HEK293 (cell line): ENCODE results near the gene EIF2B2.

Experiments
- CTCF ChIA-PET: fragments of 350-600 bp; formaldehyde crosslinking; extraction: SDS; loops from one replicate; lab custom pipeline; 2021; ENCODE audit warnings: antibody characterized with exemption; lab: Yijun Ruan, JAX
- POLR2A ChIA-PET: fragments of 300-600 bp; formaldehyde crosslinking; extraction: SDS; loops from one replicate; lab custom pipeline; 2020; ENCODE audit warnings: antibody characterized with exemption, inconsistent platforms; lab: Yijun Ruan, JAX
- H3K27ac ChIP-seq: fragments of 200-500 bp; sonication (Bioruptor generic); 2 replicates; pipeline ENCODE4 v1.5.1; 2014; ENCODE audit warnings: low read depth, low read length, control low read depth, inconsistent platforms; ENCODE audit errors: extremely low read depth
- H3K36me3 ChIP-seq, 2 experiments: fragments of 200-500 bp in 1 of 2; sonication (Bioruptor generic) in 1 of 2; 1 replicate in 1 of 2; 2 replicates in 1 of 2; pipeline ENCODE4 v1.5.1; 2014 to 2017; ENCODE audit warnings: inconsistent platforms in 2 of 2, low read length in 2 of 2; ENCODE audit not compliant: control insufficient read depth in 2 of 2, insufficient read depth in 1 of 2
- H3K4me1 ChIP-seq: fragments of 200-500 bp; sonication (Bioruptor generic); 2 replicates; pipeline ENCODE4 v1.5.1; 2014; ENCODE audit warnings: mild to moderate bottlenecking, low read length, inconsistent platforms; ENCODE audit not compliant: control insufficient read depth, insufficient read depth
- H3K4me3 ChIP-seq: 2 replicates; pipeline ENCODE4 v1.5.1; 2011; ENCODE audit warnings: low read depth, mild to moderate bottlenecking, control low read depth, low read length, moderate library complexity
- H3K9me3 ChIP-seq: fragments of 200-500 bp; sonication (Bioruptor generic); 2 replicates; pipeline ENCODE4 v1.5.1; 2014; ENCODE audit warnings: low read depth, low read length, inconsistent platforms; ENCODE audit not compliant: control insufficient read depth, insufficient read depth
- FEZF1 ChIP-seq: fragments of 450-650 bp; formaldehyde crosslinking; IDR thresholded peaks from 2 replicates; pipeline ENCODE4 v1.5.1; 2016; ENCODE audit warnings: missing biosample characterization, missing genetic modification characterization
- IKZF3 ChIP-seq: fragments of 450-650 bp; IDR thresholded peaks from 2 replicates; pipeline ENCODE4 v1.5.0; 2018; ENCODE audit warnings: missing biosample characterization, mild to moderate bottlenecking, missing genetic modification characterization, moderate library complexity
- TRIM28 ChIP-seq: IDR thresholded peaks from 2 replicates; pipeline ENCODE4 v1.6.1; 2011; ENCODE audit warnings: low read length, control low read depth, borderline replicate concordance
- ZNF132 ChIP-seq: fragments of 450-650 bp; formaldehyde crosslinking; IDR thresholded peaks from 2 replicates; pipeline ENCODE4 v1.5.1; 2017; ENCODE audit warnings: missing biosample characterization, missing genetic modification characterization, borderline replicate concordance
- ZNF138 ChIP-seq: fragments of 450-650 bp; formaldehyde crosslinking; IDR thresholded peaks from 2 replicates; pipeline ENCODE4 v1.5.1; 2016; ENCODE audit warnings: missing biosample characterization, missing genetic modification characterization, borderline replicate concordance
- ZNF202 ChIP-seq: fragments of 450-650 bp; formaldehyde crosslinking; IDR thresholded peaks from 2 replicates; pipeline ENCODE4 v1.5.1; 2016; ENCODE audit warnings: missing biosample characterization, missing genetic modification characterization, borderline replicate concordance
- ZNF292 ChIP-seq: fragments of 450-650 bp; formaldehyde crosslinking; IDR thresholded peaks from 2 replicates; pipeline ENCODE4 v1.5.1; 2016; ENCODE audit warnings: low read depth, missing biosample characterization, missing genetic modification characterization, borderline replicate concordance
- ZNF37A ChIP-seq: fragments of 450-650 bp; IDR thresholded peaks from 2 replicates; pipeline ENCODE4 v1.5.1; 2018; ENCODE audit warnings: missing biosample characterization, missing genetic modification characterization
- ZNF76 ChIP-seq: fragments of 450-650 bp; formaldehyde crosslinking; IDR thresholded peaks from 2 replicates; pipeline ENCODE4; 2016; ENCODE audit warnings: low read depth, missing biosample characterization, missing genetic modification characterization, borderline replicate concordance
- TF ChIP-seq, protein P1 (sequence below): fragments of 450-650 bp; formaldehyde crosslinking; IDR thresholded peaks from 2 replicates; pipeline ENCODE4 v1.5.1; 2016; ENCODE audit warnings: missing biosample characterization, missing genetic modification characterization
- TF ChIP-seq, protein P2 (sequence below): fragments of 450-650 bp; formaldehyde crosslinking; IDR thresholded peaks from 2 replicates; pipeline ENCODE4 v1.5.1; 2016; ENCODE audit warnings: missing biosample characterization, missing genetic modification characterization
- TF ChIP-seq, protein P3 (sequence below): fragments of 450-650 bp; formaldehyde crosslinking; optimal IDR thresholded peaks from 2 replicates; pipeline ENCODE3; 2016; ENCODE audit warnings: missing biosample characterization, mild to moderate bottlenecking, missing genetic modification characterization
- TF ChIP-seq, protein P4 (sequence below): fragments of 450-650 bp; formaldehyde crosslinking; IDR thresholded peaks from 2 replicates; pipeline ENCODE4 v1.5.1; 2016; ENCODE audit warnings: missing biosample characterization, missing genetic modification characterization
- TF ChIP-seq, protein P5 (sequence below): fragments of 450-650 bp; formaldehyde crosslinking; IDR thresholded peaks from 2 replicates; pipeline ENCODE4 v1.5.1; 2016; ENCODE audit warnings: missing biosample characterization, missing genetic modification characterization
- TF ChIP-seq, protein P6 (sequence below): fragments of 450-650 bp; formaldehyde crosslinking; IDR thresholded peaks from 2 replicates; pipeline ENCODE4 v1.5.1; 2016; ENCODE audit warnings: missing biosample characterization, missing genetic modification characterization, borderline replicate concordance
- TF ChIP-seq, protein P7 (sequence below): fragments of 450-650 bp; formaldehyde crosslinking; conservative IDR thresholded peaks from 2 replicates; pipeline ENCODE4 v1.5.1; 2016; ENCODE audit warnings: low read depth, missing biosample characterization, missing genetic modification characterization

The EIF2B2 gene

DNA sequence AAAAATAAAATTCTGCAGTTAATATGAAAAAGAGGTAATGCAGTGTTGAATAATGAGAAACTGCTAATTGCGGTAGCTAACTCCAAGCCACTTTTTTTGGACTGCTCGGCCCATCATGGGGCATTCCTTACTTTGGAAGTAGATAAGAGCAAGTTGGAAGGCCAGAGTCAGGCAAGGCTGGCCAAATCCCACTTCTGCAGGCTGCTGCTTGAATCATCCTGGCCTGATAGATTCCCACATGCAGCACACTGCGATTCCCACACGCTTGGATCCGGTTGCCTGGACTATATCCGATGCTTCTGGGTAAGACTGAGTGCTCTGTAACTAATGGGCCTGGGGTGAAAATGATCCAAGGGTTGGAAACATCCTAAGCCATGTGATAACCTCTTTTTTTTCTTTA lies 10.6 kb downstream of the EIF2B2 start:
- Histone ChIP-seq H3K4me1 (no peaks in the 10 kb centered on the region), H3K4me3 (no peak overlapping the region), H3K9me3 (no peaks in the 10 kb centered on the region), H3K27ac (no peak overlapping the region)
- POLR2A ChIA-PET: no interaction called here
- TF ChIP-seq ZNF138 (no peak), TRIM28 (no peak), ZNF76 (tag by site-specific recombination) (no peak), IKZF3 (tag by site-specific recombination) (no peak), FEZF1 (tag by site-specific recombination) (no peak), ZNF292 (tag by site-specific recombination) (no peak)
- TF ChIP-seq, protein P1, sequence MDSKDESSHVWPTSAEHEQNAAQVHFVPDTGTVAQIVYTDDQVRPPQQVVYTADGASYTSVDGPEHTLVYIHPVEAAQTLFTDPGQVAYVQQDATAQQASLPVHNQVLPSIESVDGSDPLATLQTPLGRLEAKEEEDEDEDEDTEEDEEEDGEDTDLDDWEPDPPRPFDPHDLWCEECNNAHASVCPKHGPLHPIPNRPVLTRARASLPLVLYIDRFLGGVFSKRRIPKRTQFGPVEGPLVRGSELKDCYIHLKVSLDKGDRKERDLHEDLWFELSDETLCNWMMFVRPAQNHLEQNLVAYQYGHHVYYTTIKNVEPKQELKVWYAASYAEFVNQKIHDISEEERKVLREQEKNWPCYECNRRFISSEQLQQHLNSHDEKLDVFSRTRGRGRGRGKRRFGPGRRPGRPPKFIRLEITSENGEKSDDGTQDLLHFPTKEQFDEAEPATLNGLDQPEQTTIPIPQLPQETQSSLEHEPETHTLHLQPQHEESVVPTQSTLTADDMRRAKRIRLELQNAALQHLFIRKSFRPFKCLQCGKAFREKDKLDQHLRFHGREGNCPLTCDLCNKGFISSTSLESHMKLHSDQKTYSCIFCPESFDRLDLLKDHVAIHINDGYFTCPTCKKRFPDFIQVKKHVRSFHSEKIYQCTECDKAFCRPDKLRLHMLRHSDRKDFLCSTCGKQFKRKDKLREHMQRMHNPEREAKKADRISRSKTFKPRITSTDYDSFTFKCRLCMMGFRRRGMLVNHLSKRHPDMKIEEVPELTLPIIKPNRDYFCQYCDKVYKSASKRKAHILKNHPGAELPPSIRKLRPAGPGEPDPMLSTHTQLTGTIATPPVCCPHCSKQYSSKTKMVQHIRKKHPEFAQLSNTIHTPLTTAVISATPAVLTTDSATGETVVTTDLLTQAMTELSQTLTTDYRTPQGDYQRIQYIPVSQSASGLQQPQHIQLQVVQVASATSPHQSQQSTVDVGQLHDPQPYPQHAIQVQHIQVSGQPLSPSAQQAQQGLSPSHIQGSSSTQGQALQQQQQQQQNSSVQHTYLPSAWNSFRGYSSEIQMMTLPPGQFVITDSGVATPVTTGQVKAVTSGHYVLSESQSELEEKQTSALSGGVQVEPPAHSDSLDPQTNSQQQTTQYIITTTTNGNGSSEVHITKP: no peak
- TF ChIP-seq, protein P2, sequence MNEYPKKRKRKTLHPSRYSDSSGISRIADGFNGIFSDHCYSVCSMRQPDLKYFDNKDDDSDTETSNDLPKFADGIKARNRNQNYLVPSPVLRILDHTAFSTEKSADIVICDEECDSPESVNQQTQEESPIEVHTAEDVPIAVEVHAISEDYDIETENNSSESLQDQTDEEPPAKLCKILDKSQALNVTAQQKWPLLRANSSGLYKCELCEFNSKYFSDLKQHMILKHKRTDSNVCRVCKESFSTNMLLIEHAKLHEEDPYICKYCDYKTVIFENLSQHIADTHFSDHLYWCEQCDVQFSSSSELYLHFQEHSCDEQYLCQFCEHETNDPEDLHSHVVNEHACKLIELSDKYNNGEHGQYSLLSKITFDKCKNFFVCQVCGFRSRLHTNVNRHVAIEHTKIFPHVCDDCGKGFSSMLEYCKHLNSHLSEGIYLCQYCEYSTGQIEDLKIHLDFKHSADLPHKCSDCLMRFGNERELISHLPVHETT: no peak
- TF ChIP-seq, protein P3, sequence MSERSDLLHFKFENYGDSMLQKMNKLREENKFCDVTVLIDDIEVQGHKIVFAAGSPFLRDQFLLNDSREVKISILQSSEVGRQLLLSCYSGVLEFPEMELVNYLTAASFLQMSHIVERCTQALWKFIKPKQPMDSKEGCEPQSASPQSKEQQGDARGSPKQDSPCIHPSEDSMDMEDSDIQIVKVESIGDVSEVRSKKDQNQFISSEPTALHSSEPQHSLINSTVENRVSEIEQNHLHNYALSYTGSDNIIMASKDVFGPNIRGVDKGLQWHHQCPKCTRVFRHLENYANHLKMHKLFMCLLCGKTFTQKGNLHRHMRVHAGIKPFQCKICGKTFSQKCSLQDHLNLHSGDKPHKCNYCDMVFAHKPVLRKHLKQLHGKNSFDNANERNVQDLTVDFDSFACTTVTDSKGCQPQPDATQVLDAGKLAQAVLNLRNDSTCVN (tag by site-specific recombination): no peak
- TF ChIP-seq, protein P4, sequence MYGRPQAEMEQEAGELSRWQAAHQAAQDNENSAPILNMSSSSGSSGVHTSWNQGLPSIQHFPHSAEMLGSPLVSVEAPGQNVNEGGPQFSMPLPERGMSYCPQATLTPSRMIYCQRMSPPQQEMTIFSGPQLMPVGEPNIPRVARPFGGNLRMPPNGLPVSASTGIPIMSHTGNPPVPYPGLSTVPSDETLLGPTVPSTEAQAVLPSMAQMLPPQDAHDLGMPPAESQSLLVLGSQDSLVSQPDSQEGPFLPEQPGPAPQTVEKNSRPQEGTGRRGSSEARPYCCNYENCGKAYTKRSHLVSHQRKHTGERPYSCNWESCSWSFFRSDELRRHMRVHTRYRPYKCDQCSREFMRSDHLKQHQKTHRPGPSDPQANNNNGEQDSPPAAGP (tag by site-specific recombination): no peak
- TF ChIP-seq, all 188 proteins: peak for 0
- CTCF ChIA-PET: interaction anchor here (0.7 to 2.3 kb wide), 3 partner anchors 31 to 75 kb away, joined by 3 to 5 read pairs (median 3); no protein-coding TSS in a partner anchor
- peaks cover 55 to 81% of the 10 kb centered on the region in 2 experiments for H3K36me3 ChIP-seq

DNA sequence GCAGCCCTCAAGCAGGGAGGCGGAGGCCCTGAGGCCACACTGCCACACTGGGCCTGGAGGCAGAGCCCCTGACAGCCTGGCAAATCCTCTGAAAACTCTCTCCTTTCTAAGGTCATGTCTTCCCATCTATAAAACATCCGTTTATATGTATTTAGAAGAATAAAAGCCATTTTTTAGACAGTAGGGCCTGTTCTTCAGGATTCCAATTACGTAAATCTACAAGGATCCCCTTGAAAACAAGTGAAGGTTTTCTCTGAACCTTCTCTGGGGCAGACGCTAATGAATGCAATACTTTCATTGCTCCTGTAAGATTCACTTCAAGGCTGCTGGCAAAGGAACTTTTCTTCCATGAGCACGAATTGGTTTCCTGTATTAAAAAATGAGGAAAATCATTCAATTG lies 12.8 kb downstream of the EIF2B2 start:
- H3K27ac ChIP-seq: no peak overlapping the region
- ChIA-PET POLR2A (no interaction called here), CTCF (interaction anchor here (1.0 kb wide), 2 partner anchors 8 to 12 kb away, joined by 3 to 4 read pairs; no protein-coding TSS in a partner anchor)
- H3K4me1 ChIP-seq: no peaks in the 10 kb centered on the region
- H3K4me3 ChIP-seq: no peak overlapping the region
- peaks cover 58 to 72% of the 10 kb centered on the region in 2 experiments for H3K36me3 ChIP-seq
- H3K9me3 ChIP-seq: no peaks in the 10 kb centered on the region
- TF ChIP-seq ZNF132 (tag by site-specific recombination) (no peak), ZNF37A (tag by site-specific recombination) (no peak), ZNF202 (tag by site-specific recombination) (no peak)
- TF ChIP-seq, protein P5, sequence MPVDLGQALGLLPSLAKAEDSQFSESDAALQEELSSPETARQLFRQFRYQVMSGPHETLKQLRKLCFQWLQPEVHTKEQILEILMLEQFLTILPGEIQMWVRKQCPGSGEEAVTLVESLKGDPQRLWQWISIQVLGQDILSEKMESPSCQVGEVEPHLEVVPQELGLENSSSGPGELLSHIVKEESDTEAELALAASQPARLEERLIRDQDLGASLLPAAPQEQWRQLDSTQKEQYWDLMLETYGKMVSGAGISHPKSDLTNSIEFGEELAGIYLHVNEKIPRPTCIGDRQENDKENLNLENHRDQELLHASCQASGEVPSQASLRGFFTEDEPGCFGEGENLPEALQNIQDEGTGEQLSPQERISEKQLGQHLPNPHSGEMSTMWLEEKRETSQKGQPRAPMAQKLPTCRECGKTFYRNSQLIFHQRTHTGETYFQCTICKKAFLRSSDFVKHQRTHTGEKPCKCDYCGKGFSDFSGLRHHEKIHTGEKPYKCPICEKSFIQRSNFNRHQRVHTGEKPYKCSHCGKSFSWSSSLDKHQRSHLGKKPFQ: no peak
- TF ChIP-seq, protein P6, sequence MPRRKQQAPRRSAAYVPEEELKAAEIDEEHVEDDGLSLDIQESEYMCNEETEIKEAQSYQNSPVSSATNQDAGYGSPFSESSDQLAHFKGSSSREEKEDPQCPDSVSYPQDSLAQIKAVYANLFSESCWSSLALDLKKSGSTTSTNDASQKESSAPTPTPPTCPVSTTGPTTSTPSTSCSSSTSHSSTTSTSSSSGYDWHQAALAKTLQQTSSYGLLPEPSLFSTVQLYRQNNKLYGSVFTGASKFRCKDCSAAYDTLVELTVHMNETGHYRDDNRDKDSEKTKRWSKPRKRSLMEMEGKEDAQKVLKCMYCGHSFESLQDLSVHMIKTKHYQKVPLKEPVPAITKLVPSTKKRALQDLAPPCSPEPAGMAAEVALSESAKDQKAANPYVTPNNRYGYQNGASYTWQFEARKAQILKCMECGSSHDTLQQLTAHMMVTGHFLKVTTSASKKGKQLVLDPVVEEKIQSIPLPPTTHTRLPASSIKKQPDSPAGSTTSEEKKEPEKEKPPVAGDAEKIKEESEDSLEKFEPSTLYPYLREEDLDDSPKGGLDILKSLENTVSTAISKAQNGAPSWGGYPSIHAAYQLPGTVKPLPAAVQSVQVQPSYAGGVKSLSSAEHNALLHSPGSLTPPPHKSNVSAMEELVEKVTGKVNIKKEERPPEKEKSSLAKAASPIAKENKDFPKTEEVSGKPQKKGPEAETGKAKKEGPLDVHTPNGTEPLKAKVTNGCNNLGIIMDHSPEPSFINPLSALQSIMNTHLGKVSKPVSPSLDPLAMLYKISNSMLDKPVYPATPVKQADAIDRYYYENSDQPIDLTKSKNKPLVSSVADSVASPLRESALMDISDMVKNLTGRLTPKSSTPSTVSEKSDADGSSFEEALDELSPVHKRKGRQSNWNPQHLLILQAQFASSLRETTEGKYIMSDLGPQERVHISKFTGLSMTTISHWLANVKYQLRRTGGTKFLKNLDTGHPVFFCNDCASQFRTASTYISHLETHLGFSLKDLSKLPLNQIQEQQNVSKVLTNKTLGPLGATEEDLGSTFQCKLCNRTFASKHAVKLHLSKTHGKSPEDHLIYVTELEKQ (tag by site-specific recombination): no peak
- TF ChIP-seq, protein P7, sequence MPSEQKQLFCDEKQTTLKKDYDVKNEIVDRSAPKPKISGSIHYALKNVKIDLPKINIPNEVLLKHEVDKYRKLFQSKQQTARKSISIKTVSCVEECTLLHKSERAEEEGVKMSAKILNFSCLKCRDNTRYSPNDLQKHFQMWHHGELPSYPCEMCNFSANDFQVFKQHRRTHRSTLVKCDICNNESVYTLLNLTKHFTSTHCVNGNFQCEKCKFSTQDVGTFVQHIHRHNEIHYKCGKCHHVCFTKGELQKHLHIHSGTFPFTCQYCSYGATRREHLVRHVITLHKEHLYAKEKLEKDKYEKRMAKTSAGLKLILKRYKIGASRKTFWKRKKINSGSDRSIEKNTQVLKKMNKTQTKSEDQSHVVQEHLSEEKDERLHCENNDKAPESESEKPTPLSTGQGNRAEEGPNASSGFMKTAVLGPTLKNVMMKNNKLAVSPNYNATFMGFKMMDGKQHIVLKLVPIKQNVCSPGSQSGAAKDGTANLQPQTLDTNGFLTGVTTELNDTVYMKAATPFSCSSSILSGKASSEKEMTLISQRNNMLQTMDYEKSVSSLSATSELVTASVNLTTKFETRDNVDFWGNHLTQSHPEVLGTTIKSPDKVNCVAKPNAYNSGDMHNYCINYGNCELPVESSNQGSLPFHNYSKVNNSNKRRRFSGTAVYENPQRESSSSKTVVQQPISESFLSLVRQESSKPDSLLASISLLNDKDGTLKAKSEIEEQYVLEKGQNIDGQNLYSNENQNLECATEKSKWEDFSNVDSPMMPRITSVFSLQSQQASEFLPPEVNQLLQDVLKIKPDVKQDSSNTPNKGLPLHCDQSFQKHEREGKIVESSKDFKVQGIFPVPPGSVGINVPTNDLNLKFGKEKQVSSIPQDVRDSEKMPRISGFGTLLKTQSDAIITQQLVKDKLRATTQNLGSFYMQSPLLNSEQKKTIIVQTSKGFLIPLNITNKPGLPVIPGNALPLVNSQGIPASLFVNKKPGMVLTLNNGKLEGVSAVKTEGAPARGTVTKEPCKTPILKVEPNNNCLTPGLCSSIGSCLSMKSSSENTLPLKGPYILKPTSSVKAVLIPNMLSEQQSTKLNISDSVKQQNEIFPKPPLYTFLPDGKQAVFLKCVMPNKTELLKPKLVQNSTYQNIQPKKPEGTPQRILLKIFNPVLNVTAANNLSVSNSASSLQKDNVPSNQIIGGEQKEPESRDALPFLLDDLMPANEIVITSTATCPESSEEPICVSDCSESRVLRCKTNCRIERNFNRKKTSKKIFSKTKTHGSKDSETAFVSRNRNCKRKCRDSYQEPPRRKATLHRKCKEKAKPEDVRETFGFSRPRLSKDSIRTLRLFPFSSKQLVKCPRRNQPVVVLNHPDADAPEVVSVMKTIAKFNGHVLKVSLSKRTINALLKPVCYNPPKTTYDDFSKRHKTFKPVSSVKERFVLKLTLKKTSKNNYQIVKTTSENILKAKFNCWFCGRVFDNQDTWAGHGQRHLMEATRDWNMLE (tag by site-specific recombination): no peak
